ENCODE results near the gene SLC25A31.

SLC25A31 gene

DNA sequence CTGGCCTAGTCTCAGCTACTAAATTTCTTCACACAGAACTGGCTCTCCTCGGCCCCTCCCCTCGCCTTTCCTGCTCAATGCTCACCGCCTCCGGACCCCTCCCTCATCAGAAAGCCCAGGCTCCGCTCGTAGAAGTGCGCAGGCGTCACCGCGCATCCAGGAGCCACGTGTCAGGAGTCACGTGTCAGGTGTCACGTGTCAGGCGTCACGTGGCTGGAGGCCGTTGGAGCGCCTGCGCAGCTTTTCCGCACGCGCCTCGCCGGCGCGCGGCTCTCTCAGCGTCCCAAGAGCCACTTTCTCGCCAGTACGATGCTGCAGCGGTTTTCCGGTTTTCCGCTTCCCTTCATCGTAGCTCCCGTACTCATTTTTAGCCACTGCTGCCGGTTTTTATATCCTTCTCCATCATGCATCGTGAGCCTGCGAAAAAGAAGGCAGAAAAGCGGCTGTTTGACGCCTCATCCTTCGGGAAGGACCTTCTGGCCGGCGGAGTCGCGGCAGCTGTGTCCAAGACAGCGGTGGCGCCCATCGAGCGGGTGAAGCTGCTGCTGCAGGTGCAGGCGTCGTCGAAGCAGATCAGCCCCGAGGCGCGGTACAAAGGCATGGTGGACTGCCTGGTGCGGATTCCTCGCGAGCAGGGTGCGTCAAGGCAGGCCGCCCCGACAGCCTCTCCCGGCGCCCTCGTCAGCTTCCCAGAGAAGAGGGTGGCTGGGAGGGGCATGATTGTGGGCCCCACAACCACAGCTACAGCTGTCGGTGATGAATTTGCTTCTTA, at the start of gene SLC25A31:
TSS of gene SLC25A31 (plus strand) at position 259 of the 772 bp plus-strand sequence. CDS start at position 405, 146 bp downstream.
- no peak for DNase-seq

GRCh38 chr4:127685292-127685691, 44.9 kb upstream of the SLC25A31 start:
- DNase-seq: no peak

- DNase-seq: no peak
Measured at GRCh38 chr4:127686658-127687057, 43.5 kb upstream of the SLC25A31 start.

GRCh38 chr4:127687580-127687979, 42.6 kb upstream of the SLC25A31 start:
- no peak for DNase-seq

DNA sequence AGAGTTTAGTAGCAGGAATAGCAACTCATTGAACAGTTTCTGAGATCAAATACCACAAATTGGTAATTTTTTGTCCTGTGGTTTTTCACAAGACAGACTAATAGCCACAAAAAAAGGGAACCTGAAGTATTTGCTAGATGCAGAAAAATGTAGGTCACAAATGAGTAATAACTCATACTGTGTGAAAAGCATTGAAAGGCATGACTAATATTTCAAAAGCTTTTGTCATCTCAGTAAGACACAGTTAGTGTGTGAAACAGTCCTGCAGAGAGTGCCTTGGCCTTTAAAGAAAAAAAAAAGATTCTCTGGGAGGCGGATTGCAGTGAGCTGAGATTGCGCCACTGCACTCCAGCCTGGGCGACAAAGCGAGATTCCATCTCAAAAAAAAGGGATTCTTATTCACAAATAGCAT, 31.4 kb upstream of the SLC25A31 start:
- DNase-seq: no peak

DNA sequence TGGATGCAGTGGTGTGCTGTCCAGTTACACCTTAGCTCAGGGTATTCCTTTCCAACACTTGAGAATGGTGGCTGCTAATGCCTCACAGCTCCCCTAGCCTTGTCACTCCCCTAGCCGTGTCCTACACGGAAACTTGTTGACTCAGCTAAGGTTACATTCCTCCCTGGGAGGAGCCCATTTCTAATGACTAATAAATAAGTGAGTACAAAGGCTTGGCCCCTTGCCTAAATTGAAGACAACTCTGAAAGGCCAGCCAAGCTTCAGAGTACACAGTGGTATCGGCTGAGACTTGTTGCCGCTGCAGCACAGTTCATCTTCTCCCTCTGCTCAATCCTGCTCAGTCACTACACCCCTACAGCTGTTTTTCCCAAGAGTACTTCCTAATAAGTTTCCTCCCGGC, 21.2 kb upstream of the SLC25A31 start:
- DNase-seq: no peak

- DNase-seq: no peak
Measured at GRCh38 chr4:127709456-127709855, 20.7 kb upstream of the SLC25A31 start.

GRCh38 chr4:127731406-127731805, 1.2 kb downstream of the SLC25A31 start:
- no peak for DNase-seq

- no peak for DNase-seq
Measured at GRCh38 chr4:127732623-127733328, 2.6 kb downstream of the SLC25A31 start.

DNA sequence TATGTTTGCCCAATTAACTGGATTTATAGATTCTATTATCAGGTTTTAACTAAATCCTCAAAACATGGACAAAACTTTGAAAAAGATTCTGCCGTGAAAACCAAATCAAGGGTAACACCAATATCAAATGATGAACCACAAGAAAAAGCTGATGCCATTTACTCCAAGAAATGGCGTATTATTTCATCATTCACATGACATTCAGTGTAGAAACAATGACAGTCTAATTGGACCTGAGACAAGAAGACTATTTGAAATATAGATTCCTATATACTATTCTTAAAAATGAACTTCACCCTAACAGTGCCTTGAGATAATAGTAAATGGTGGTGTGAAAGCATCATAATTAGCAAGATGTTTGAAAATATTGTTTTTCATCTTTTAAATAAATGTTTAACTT, 4.8 kb downstream of the SLC25A31 start:
- DNase-seq: no peak

DNA sequence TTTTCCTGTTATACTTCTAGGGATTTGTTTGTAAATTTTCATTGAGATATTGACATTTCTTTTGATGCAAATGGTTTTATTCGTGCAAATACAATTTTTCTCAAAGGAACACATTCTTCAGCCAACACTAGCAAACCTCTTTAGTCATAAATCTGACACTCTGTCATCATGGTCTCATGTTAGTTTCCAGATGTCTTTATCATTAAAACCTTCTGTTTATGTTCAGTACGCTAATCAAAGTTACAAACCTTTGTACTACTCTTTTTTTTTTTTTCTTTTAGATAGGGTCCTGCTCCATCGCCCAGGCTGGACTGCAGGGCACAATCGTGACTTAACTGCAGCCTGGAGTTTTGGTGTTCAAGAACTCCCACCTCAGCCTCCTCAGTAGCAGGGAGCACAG, 7.1 kb downstream of the SLC25A31 start:
- no peak for DNase-seq

DNA sequence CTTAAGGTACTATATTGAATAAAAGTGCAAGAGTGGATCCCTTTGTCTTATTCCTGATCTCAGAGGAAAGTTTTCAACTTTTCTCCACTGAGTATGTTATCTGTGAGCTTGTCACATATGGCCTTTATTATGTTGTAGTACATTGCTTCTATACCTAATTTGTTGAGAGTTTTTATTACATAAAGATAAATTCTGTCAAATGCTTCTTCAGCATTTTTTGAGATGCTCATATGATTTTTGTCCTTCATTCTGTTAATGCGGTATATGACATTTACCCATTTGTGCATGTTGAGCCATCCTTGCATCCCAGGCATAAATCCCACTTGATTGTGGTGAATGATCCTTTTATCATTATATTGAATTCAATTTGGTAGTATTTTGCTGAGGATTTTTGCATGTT, 11.0 kb downstream of the SLC25A31 start:
- DNase-seq: no peak

DNA sequence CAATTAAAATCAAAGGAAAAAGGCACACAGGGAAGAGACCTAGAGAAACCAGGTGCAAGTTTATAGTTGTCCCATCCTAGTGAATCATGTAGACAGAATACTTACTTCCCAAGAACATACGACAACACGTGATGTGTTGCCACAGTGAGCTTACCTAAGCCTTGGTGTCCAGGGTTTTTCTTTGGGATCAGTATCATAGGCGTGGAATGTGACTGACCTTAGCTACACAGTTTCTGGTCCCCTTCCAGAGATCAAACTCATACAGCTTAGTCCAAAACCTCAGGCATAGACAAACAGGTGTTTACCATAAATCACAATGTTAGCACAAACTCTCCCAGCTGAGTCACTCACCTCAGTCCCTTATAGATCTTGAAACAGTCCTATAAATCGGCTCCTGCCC, 17.7 kb downstream of the SLC25A31 start:
- no peak for DNase-seq

- no peak for DNase-seq
Measured at GRCh38 chr4:127748957-127749356, 18.8 kb downstream of the SLC25A31 start.

GRCh38 chr4:127756906-127757305, 26.7 kb downstream of the SLC25A31 start:
- no peak for DNase-seq

DNA sequence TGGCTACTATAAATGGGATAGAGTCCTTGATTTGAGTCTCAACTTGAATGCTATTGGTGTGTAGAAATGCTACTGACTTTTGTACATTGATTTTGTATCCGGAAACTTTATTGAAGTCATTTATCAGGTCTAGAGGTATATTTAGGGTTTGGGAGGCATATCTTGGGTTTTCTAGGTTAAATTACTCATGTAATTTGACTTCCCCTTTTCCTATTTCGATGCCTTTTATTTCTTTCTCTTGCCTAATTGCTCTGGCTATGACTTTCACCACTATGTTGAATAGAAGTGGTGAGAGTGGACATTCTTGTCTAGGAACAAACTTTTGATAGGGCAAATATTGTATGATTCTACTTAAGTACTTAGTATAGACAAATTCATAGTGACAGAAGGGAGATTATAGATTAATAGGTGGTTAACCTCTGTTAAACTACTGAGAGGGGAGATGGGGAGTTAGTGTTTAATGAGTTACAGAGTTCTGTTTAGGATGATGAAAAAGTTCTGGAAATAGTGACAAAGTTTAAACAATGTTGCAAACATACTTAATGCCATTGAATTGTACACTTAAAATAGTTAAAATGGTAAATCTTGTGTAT, 29.1 kb downstream of the SLC25A31 start:
- DNase-seq: no peak

- no peak for DNase-seq
Measured at GRCh38 chr4:127759893-127760292, 29.7 kb downstream of the SLC25A31 start.

DNA sequence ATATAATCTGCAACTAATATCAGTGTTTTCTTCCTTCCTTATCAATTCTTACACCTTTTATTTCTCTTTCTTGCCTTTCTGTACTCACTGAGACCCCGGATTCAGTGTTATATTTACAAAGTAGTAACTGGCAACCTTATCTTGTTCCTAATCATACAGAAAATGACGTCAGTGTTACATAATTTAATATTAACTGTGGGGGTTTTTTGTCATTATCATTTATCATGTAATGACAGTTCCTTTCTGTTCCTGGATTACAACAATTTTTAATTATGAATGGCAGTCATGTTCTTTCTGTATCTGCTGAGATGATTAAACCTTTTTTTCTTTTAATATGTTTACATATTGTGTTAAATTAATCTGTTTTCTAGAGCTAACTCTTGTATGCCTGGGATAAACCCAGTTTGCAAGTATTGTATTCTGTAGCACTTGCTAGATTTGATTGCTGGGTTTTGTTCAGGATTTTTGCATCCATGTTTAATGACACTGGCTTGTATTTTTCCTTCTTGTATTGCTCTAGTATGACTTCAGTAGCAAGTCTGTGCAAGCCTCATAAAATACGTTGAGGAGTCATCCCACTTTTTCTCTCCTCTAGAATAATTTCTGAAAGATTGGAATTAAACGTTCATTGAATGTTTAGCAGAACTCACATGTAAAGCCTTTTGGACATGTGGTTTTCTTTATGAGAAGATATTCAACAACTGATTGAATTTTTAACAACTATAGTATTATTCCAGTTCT, 41.5 kb downstream of the SLC25A31 start:
- DNase-seq: no peak

DNA sequence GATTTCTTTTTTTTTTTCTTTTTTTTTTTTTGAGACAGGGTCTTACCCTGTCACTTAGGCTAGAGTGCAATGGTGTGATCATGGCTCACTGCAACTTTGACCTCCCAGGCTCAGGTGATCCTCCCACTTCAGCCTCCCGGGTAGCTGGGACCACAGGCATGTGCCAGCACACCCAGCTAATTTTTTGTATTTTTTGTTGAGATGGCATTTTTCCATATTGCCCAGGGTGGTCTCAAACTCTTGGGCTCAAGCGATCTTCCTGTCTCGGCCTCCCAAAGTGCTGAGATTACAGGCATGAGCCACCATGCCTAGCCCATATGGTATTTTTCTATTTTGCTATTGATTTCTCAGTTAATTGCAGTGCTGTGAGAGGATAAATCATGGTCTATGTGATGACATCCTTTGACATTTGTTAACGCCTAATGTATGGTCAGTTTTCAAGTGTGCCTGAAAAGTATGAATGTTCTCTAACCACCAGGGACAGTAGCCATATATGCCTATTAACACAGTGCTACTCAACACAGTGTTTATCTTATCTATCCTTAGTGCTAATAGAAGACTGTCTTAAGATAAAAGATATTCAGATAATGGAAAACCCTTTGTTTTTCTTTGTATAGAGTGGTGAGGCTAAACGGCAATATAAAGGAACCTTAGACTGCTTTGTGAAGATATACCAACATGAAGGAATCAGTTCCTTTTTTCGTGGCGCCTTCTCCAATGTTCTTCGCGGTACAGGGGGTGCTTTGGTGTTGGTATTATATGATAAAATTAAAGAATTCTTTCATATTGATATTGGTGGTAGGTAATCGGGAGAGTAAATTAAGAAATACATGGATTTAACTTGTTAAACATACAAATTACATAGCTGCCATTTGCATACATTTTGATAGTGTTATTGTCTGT, 42.8 kb downstream of the SLC25A31 start:
- DNase-seq: no peak

DNA sequence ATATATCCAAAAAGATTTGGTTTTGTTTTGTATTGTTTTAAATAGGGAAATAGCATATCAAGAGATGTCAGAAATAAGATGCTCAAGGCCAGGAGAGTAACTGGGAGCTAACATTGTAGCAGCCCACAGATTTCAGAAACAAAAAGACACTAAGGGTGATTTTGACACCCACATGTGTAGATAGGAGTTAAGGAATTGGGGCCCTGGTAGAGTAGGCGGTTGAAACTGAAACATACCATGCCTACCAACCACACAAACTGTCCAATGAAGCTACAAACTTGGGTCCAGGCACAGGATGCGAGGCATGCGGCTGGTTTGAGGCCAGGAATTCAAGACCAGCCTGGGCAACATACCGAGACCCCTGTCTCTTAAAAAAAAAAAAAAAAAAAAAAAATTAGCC, 45.6 kb downstream of the SLC25A31 start:
- no peak for DNase-seq

- DNase-seq: no peak
Measured at GRCh38 chr4:127776620-127777019, 46.4 kb downstream of the SLC25A31 start.

DNA sequence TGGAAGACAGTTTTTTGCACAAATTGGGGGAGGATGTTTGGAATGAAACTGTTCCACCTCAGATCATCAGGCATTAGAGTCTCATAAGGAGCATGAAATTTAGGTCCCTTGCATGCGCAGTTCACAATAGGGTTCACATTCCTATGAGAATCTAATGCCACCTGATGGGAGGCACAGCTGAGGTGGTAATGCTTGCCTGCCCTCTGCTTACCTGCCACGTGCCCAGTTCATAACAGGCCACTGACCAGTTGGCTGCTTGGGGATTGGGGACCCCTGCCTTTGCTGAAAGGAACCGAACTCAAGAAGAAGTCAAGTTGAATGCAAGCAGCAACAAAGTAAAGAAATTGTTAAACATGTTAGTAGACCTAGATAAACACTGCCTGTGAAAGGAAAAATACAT, 47.3 kb downstream of the SLC25A31 start:
- no peak for DNase-seq

Measured in activated CD4-positive, CD25-positive, alpha-beta regulatory T cell treated with anti-CD3 and anti-CD28 coated beads, Interleukin-2, amount 50 U/mL, for 72 hours (primary cell).